Measurements from ENCODE around the gene RREB1. TPM values are rescaled to one million over a fixed set of nuclear protein-coding genes. Genes with fewer than 3 reads are reported as not detected.

The RREB1 gene
- total RNA-seq, 4 donors from 2014 or later, result 17.7 to 36.6 (median 28.8) TPM

- Histone ChIP-seq H3K36me3 (no peaks in the 10 kb centered on the region), H3K27ac (replicated peaks in 1 of 4) (no peak overlapping the region), H3K4me3 (no peak overlapping the region), H3K27me3 (no peaks in the 10 kb centered on the region), H3K9me3 (no peaks in the 10 kb centered on the region), H3K4me1 (no peaks in the 10 kb centered on the region)
- 84% methylated on average over 10 of the region's 10 CpGs for WGBS
- no peak for DNase-seq (ENCODE audit: extremely low spot score)
- intact Hi-C loops (cut with DNase I), result loop anchor here (10.0 kb wide), 2 partner anchors 46 to 376 kb away; no protein-coding TSS in a partner anchor
- TF ChIP-seq POLR2A (IDR thresholded peaks at IDR 0.05; ENCODE audit: low read depth) (no peak), CTCF (IDR thresholded peaks at IDR 0.05) (no peak), EP300 (IDR thresholded peaks at IDR 0.05) (no peak)
Measured at GRCh38 chr6:7100753-7101081, 7.0 kb upstream of the RREB1 start.

- no peak for TF ChIP-seq POLR2A (IDR thresholded peaks at IDR 0.05; ENCODE audit: low read depth)
- H3K4me3 ChIP-seq, result no peak overlapping the region
- H3K27me3 ChIP-seq, result no peaks in the 10 kb centered on the region
- H3K27ac ChIP-seq (replicated peaks in 1 of 4), result no peak overlapping the region
- no peak for DNase-seq (ENCODE audit: extremely low spot score)
- H3K4me1 ChIP-seq, result peaks cover 0 to under 1% (median under 1%) of the 10 kb centered on the region in 4 donors
- WGBS, result 85% methylated on average over 8 of the region's 8 CpGs
- intact Hi-C loops (cut with DNase I), result loop anchor here (10.0 kb wide), 2 partner anchors 46 to 376 kb away; no protein-coding TSS in a partner anchor
- H3K9me3 ChIP-seq, result no peaks in the 10 kb centered on the region
- no peaks in the 10 kb centered on the region for H3K36me3 ChIP-seq
Measured at GRCh38 chr6:7101290-7101689, 6.5 kb upstream of the RREB1 start.

- intact Hi-C loops (cut with DNase I), result loop anchor here (5.0 to 10.0 kb wide), 4 partner anchors 38 to 380 kb away; no protein-coding TSS in a partner anchor
- H3K9me3 ChIP-seq, result no peaks in the 10 kb centered on the region
- H3K4me1 ChIP-seq, result peaks cover 3 to 16% (median 12%) of the 10 kb centered on the region in 4 donors
- no peak overlapping the region for H3K27ac ChIP-seq (replicated peaks in 1 of 4)
- no peak for DNase-seq (ENCODE audit: extremely low spot score)
- H3K36me3 ChIP-seq, result no peaks in the 10 kb centered on the region
- H3K27me3 ChIP-seq, result no peaks in the 10 kb centered on the region
- WGBS, result 98% methylated on average over 3 of the region's 3 CpGs
- no peak for TF ChIP-seq POLR2A (IDR thresholded peaks at IDR 0.05; ENCODE audit: low read depth)
- no peak for TF ChIP-seq EP300 (IDR thresholded peaks at IDR 0.05)
- TF ChIP-seq CTCF (IDR thresholded peaks at IDR 0.05), result no peak
- no peak for TF ChIP-seq POLR2AphosphoS5 (IDR thresholded peaks at IDR 0.05)
- H3K4me3 ChIP-seq, result no peak overlapping the region
Measured at GRCh38 chr6:7104752-7105151, 3.0 kb upstream of the RREB1 start.

- TF ChIP-seq EP300 (IDR thresholded peaks at IDR 0.05) (no peak), POLR2A (IDR thresholded peaks at IDR 0.05; ENCODE audit: low read depth) (no peak), POLR2AphosphoS5 (IDR thresholded peaks at IDR 0.05) (no peak), CTCF (IDR thresholded peaks at IDR 0.05) (no peak)
- no peak for DNase-seq (ENCODE audit: extremely low spot score)
- Histone ChIP-seq H3K9me3 (no peaks in the 10 kb centered on the region), H3K27ac (replicated peaks in 1 of 4) (peak overlapping the region; percentile 95 to 99 (median 98)), H3K27me3 (no peaks in the 10 kb centered on the region), H3K4me1 (peaks cover 12 to 31% (median 27%) of the 10 kb centered on the region in 4 donors), H3K4me3 (peak overlapping the region; percentile 78 to 99 (median 90)), H3K36me3 (no peaks in the 10 kb centered on the region)
- WGBS, result 48% methylated on average over 10 of the region's 10 CpGs
- intact Hi-C loops (cut with DNase I), result loop anchor here (5.0 to 10.0 kb wide), 4 partner anchors 36 to 381 kb away; no protein-coding TSS in a partner anchor
Measured at GRCh38 chr6:7106215-7106751, 1.5 kb upstream of the RREB1 start.

- DNase-seq (ENCODE audit: extremely low spot score), result no peak
- 5% methylated on average over 52 of the region's 66 CpGs for WGBS
- Histone ChIP-seq H3K9me3 (no peaks in the 10 kb centered on the region), H3K27ac (replicated peaks in 1 of 4) (peak overlapping the region; percentile 95 to 99 (median 98)), H3K36me3 (no peaks in the 10 kb centered on the region), H3K4me3 (peak overlapping the region; percentile 78 to 99 (median 90)), H3K4me1 (peaks cover 12 to 38% (median 33%) of the 10 kb centered on the region in 4 donors), H3K27me3 (no peaks in the 10 kb centered on the region)
- TF ChIP-seq POLR2AphosphoS5 (IDR thresholded peaks at IDR 0.05) (no peak), CTCF (IDR thresholded peaks at IDR 0.05) (peak in 2 of 3 experiments; percentile 34 to 39), POLR2A (IDR thresholded peaks at IDR 0.05; ENCODE audit: low read depth) (no peak), EP300 (IDR thresholded peaks at IDR 0.05) (no peak)
- intact Hi-C loops (cut with DNase I), result loop anchor here (5.0 to 10.0 kb wide), 4 partner anchors 35 to 382 kb away; no protein-coding TSS in a partner anchor
Measured at GRCh38 chr6:7106752-7107577, 796 bp upstream of the RREB1 start.
